GM08714 (cell line): ENCODE data around the gene ABCG8.

ENCODE experiments used
- H3K4me3 ChIP-seq: fragments of 200-500 bp; sonication (Bioruptor generic); 2 replicates; pipeline ENCODE4 v1.5.1; 2014; ENCODE audit warnings: mild to moderate bottlenecking, low read length, inconsistent platforms
- ZNF274 ChIP-seq: IDR thresholded peaks from 2 replicates; pipeline ENCODE4 v1.6.1; 2012; ENCODE audit warnings: mild to moderate bottlenecking, low read depth, low read length

Gene ABCG8

GRCh38 chr2:43838560-43839267 lies at the start of gene ABCG8, which contains the start of gene ABCG5:
ABCG8 (plus strand) TSS chr2:43838971; CDS start chr2:43839054, 83 bp downstream.
ABCG5 (minus strand) TSS chr2:43838839; CDS start chr2:43838679, 160 bp downstream.
- no peak for TF ChIP-seq ZNF274
- no peak within 1 kb of the TSS for H3K4me3 ChIP-seq

GRCh38 chr2:43790147-43790546 lies 48.6 kb upstream of the ABCG8 start:
- H3K4me3 ChIP-seq: no peak overlapping the region
- TF ChIP-seq ZNF274: no peak

DNA sequence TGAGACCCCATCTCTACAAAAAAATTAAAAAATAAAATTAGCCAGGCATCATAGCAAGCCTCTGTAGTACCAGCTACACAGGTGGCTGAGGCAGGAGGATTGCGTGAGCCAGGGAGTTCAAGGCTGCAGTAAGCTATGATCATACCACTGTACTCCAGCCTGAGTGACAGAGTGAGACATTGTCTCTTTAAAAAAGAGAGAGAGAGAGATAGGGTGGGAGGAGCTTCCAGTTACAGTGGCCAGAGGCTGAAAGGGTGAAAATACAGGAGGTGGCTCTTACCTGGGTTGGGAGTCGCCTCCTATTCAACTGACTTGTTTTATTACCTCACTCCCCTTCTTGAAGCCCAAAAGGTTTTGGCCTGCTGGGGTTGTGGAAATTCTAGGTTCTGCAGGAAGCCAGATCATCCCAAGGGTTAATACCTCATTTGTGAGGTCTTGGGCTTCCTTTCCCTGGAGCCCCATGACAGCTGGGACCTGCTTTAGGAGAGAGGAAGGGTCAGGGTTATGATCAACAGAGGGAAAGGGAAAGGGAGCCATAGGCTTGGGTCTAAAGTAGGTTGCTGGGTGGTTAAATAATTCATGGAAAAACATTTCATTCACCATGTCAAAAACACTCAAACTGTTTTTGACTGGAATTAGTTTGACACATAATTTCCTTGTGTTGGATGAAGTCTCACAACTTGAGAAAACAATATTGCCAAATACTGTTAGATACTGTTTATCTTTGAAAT lies 47.6 kb upstream of the ABCG8 start:
- H3K4me3 ChIP-seq: no peak overlapping the region
- TF ChIP-seq ZNF274: no peak

DNA sequence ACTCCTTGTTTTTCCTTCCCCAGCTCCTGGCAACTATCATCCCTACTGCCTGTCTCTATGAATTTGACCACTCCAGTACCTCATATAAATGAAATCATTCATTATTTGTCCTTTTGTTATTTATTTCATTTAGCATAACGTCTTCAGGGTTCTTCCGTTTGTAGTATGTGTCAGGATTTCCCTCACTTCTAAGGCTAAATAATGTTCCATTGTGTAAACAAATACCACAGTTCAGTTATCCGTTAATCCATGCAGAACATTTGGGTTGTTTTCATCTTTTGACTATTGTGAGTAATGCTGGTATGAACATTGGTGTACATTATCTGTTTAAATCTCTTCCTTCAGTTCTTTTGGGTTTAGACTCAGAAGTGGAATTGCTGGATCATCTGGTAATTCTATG lies 46.1 kb upstream of the ABCG8 start:
- no peak for TF ChIP-seq ZNF274
- H3K4me3 ChIP-seq: no peak overlapping the region

- no peak for TF ChIP-seq ZNF274
- H3K4me3 ChIP-seq: no peak overlapping the region
Observed at GRCh38 chr2:43794956-43795355, 43.8 kb upstream of the ABCG8 start.

GRCh38 chr2:43796206-43796605 lies 42.6 kb upstream of the ABCG8 start:
- TF ChIP-seq ZNF274: no peak
- H3K4me3 ChIP-seq: no peak overlapping the region

GRCh38 chr2:43798300-43798699 lies 40.5 kb upstream of the ABCG8 start:
- H3K4me3 ChIP-seq: no peak overlapping the region
- TF ChIP-seq ZNF274: no peak

GRCh38 chr2:43800894-43801293 lies 37.9 kb upstream of the ABCG8 start:
- TF ChIP-seq ZNF274: no peak
- H3K4me3 ChIP-seq: no peak overlapping the region

DNA sequence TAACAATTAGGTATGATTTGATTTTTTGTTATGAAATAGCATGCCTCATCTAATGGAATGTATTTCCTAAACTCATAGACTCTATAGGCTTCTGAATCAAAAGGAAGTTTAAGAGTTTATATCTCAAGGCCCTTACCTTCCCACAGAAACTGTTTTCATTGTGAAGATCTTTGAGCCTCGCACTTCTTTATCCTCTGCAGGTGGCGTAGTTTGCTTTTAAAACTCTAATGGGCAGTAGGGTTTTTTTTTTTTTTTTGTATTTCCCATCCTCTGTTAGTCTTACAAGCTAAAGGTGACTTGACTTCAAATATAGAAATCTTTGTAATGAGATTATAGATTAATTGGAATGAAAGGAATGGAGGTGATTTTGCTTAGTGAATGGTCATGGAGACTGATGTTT lies 36.6 kb upstream of the ABCG8 start:
- no peak overlapping the region for H3K4me3 ChIP-seq
- TF ChIP-seq ZNF274: no peak

GRCh38 chr2:43803113-43803512 lies 35.7 kb upstream of the ABCG8 start:
- H3K4me3 ChIP-seq: no peak overlapping the region
- no peak for TF ChIP-seq ZNF274

DNA sequence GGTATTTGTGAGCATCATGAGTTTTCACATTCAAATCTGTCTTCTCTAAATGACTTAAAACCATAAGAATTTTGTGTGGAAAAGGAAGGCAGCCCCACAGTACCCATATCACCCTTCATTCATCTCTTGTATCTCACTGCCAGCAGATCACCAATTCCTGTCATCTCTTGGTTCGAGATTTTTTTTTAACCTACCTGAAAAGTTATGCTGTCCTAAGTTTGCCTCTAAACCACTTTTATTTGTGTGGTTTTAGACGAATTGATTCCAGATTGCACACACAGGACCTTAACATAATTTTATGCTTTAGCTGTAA lies 32.1 kb upstream of the ABCG8 start:
- H3K4me3 ChIP-seq: no peak overlapping the region
- TF ChIP-seq ZNF274: no peak

GRCh38 chr2:43810452-43810851 lies 28.3 kb upstream of the ABCG8 start:
- TF ChIP-seq ZNF274: no peak
- no peak overlapping the region for H3K4me3 ChIP-seq

DNA sequence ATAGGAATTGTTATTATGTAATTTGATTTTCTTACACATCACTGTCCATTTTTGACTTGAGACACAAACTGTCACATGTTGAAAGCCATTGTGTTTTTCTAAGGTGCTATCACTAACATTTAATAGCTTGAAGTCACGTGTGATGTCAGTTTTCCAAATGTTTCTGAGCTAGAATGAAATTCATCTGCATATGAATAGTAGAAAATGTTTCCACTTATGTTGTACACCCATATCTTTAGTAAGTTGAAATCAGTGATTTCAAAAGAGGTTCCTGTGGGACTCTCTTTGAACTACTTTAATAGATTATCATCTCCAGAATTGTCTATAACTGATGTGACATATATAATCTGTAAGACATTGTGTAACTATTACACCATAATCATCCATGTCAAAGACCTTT lies 27.9 kb upstream of the ABCG8 start:
- no peak for TF ChIP-seq ZNF274

DNA sequence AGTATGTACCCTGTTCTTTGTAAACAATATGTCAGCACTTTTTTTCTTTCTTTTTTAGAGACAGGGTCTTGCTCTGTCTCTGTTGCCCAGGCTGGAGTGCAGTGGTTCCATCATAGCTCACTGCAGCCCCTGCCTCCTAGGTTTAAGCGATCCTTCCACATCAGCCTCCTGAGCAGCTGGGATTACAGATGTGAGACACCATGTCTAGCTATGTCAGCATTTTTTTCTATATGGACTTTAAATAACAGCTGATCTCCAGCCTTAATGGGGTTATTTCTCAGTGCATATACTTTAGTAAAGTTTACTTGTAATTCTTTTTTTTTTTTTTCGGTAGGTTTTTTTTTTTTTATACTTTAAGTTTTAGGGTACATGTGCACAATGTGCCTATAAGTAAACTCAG lies 26.8 kb upstream of the ABCG8 start:
- TF ChIP-seq ZNF274: no peak
- H3K4me3 ChIP-seq: no peak overlapping the region

More for the DNA sequence above, 27.9 kb upstream of the ABCG8 start:
- no peak overlapping the region for H3K4me3 ChIP-seq

DNA sequence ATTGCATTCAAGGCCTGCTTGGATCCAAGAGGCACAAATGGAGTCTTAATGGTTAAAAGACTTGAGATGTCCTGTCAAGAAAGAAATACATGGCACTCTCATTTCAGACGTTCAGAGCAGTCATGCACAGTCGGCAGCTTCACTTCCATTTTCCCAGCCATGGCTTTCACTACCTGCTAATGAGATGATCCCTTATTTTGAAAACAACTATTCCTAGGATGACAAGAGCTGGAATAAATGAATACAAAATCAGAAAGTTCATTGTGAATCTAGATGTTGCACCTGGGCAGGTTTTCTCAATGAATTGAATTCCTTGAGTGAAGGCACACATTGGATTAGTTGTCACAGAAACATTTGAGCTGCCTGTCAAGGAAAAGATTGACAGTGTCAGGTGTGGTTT lies 25.8 kb upstream of the ABCG8 start:
- no peak overlapping the region for H3K4me3 ChIP-seq
- no peak for TF ChIP-seq ZNF274
